Astrocyte of the hippocampus (primary cell): Measurements from ENCODE around the gene VDR.
A peak's percentile ranks its signal among the peaks of the same experiment; 100 is the strongest.

Experiments used
- DNase-seq: peaks from one replicate; pipeline ENCODE4 v3.0.0; 2011; ENCODE audit warnings: low read depth, low spot score

Gene VDR

GRCh38 chr12:47930634-47931033 is 25.8 kb upstream of the VDR start:
- no peak for DNase-seq

- DNase-seq: no peak
These were observed 22.6 kb upstream of the VDR start for GRCh38 chr12:47927346-47927745.

GRCh38 chr12:47921907-47922306 is 17.1 kb upstream of the VDR start:
- no peak for DNase-seq

- DNase-seq: no peak
These were observed 16.1 kb upstream of the VDR start for GRCh38 chr12:47920913-47921312.

GRCh38 chr12:47913081-47913480 is 8.3 kb upstream of the VDR start:
- DNase-seq: no peak

GRCh38 chr12:47912556-47912955 is 7.8 kb upstream of the VDR start:
- no peak for DNase-seq

- DNase-seq: no peak
These were observed 6.2 kb upstream of the VDR start for GRCh38 chr12:47910981-47911380.

GRCh38 chr12:47910486-47910885 is 5.7 kb upstream of the VDR start:
- DNase-seq: no peak

- DNase-seq: no peak
These were observed 5.2 kb upstream of the VDR start for GRCh38 chr12:47909839-47910465.

GRCh38 chr12:47908738-47909137 is 3.9 kb upstream of the VDR start:
- no peak for DNase-seq

GRCh38 chr12:47907851-47908454 is 3.2 kb upstream of the VDR start:
- no peak for DNase-seq

GRCh38 chr12:47903927-47904712 is 674 bp downstream of the VDR start:
- peak; percentile 85 for DNase-seq

GRCh38 chr12:47903151-47903611 is 1.6 kb downstream of the VDR start:
- DNase-seq: peak; percentile 84

GRCh38 chr12:47902131-47902639 is 2.6 kb downstream of the VDR start:
- DNase-seq: no peak

- DNase-seq: no peak
These were observed 3.1 kb downstream of the VDR start for GRCh38 chr12:47901718-47902093.

GRCh38 chr12:47901063-47901717 is 3.6 kb downstream of the VDR start:
- no peak for DNase-seq

- no peak for DNase-seq
These were observed 4.4 kb downstream of the VDR start for GRCh38 chr12:47900131-47901062.

- no peak for DNase-seq
These were observed 5.3 kb downstream of the VDR start for GRCh38 chr12:47899466-47899865.

- peak; percentile 26 for DNase-seq
These were observed 8.2 kb downstream of the VDR start for GRCh38 chr12:47896633-47897032.

- no peak for DNase-seq
These were observed 8.8 kb downstream of the VDR start for GRCh38 chr12:47896022-47896421.

- no peak for DNase-seq
These were observed 10.1 kb downstream of the VDR start for GRCh38 chr12:47894652-47895051.
